Measurements from ENCODE around the gene HMGCS2. TPM values are rescaled to one million over a fixed set of nuclear protein-coding genes. Genes with fewer than 3 reads are reported as not detected.

The HMGCS2 gene
- total RNA-seq: not detected in 2 replicates

GRCh38 chr1:119768778-119769177 lies at the start of gene HMGCS2:
HMGCS2 (minus strand) TSS chr1:119768905; CDS start chr1:119768844, 61 bp downstream.

DNA sequence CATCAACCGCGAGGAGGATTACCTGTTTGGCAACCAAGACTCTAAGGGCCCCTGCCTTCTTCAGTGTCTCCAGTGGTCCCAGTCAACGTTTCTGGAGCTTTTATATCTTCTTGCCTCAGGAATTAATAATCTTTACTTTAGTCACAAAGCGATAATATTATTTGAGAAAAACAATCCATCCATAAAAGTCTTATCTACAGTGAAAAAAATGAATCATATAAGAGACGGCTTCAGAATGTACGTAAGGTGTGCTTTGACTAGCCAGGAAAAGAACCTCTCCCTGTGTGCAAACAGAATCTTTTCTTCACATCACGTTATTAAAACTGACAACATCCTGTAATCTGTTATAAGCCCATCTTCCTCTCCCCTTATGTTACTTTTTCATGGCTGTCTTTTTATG lies 42.7 kb upstream of the HMGCS2 start, which contains the start of gene REG4:
TSS of gene REG4 (minus strand) at position 74 of the 400 bp plus-strand sequence. CDS start 2,691 bp downstream, outside the sequence.

DNA sequence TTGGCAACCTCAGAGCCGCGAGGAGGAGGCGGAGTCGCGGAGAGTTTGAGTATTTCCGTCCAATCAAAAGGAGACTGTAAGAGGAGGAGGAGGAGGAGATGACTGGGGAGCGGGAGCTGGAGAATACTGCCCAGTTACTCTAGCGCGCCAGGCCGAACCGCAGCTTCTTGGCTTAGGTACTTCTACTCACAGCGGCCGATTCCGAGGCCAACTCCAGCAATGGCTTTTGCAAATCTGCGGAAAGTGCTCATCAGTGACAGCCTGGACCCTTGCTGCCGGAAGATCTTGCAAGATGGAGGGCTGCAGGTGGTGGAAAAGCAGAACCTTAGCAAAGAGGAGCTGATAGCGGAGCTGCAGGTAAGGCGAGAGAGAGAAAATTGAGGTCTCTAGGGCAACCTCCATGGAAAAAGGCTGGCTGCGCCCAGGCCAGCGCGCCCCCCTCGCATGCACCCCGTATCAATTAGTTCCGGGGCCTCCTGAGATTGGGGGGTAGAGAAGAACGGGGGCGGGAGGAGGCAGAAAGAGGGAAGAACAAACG lies 56.8 kb downstream of the HMGCS2 start, which contains the start of gene PHGDH:
TSS of gene PHGDH (plus strand) at position 131 of the 538 bp plus-strand sequence. CDS start at position 220, 89 bp downstream.

Other genes starting within 250 kb of the HMGCS2 start
- gene ZNF697, start 120.6 kb downstream of the HMGCS2 start, total RNA-seq: 13.4 and 14.3 TPM in 2 replicates
- gene PHGDH, start 57.0 kb downstream of the HMGCS2 start, total RNA-seq: 116 and 349 TPM in 2 replicates
- gene REG4, start 42.6 kb upstream of the HMGCS2 start, total RNA-seq: not detected in 2 replicates
- 0.16 TPM in 1 of 2 replicates, not detected in the other for gene ADAM30, start 127.6 kb upstream of the HMGCS2 start, total RNA-seq